Panc1 (cell line): Measurements from ENCODE around the gene PDCD10. TPM values are rescaled to one million over a fixed set of nuclear protein-coding genes. Genes with fewer than 3 reads are reported as not detected.

ENCODE experiments used
- ATAC-seq: fragments of 200-7000 bp; cut with Tn5 transposase; 2 replicates; pipeline ENCODE4 v1.9.1; 2020; ENCODE audit warnings: mild to moderate bottlenecking, moderate library complexity
- BruUV-seq: library from RNA; stranded (reverse); fragments of 400-500 nt; replicated peaks from 2 replicates; lab custom pipeline; 2021; lab: Mats Ljungman, UMichigan
- CTCF ChIA-PET: fragments of 300-600 bp; sonication (Branson Sonifier 250); formaldehyde crosslinking; loops from one replicate; lab custom pipeline; 2022; ENCODE audit warnings: antibody characterized with exemption; lab: Charles Lee
- POLR2A ChIA-PET: fragments of 300-600 bp; sonication (Branson Sonifier 250); formaldehyde crosslinking; loops from one replicate; lab custom pipeline; 2022; ENCODE audit warnings: antibody characterized with exemption; lab: Charles Lee
- DNase-seq: peaks from one replicate; pipeline ENCODE4 v3.0.0-alpha.2; 2010; ENCODE audit warnings: low read depth, low spot score
- H3K27ac ChIP-seq: 2 replicates; pipeline ENCODE4 v1.5.1; 2011; ENCODE audit warnings: mild to moderate bottlenecking, low read length, inconsistent platforms
- H3K27me3 ChIP-seq: fragments of 200-500 bp; sonication (Bioruptor generic); 2 replicates; pipeline ENCODE4 v1.6.0; 2014; ENCODE audit warnings: low read length, inconsistent platforms; ENCODE audit not compliant: control insufficient read depth, insufficient read depth
- H3K36me3 ChIP-seq: fragments of 200-500 bp; sonication (Bioruptor generic); 2 replicates; pipeline ENCODE4 v1.5.1; 2014; ENCODE audit warnings: inconsistent platforms, mild to moderate bottlenecking, low read length, moderate library complexity; ENCODE audit not compliant: control insufficient read depth, insufficient read depth
- H3K4me1 ChIP-seq: 2 replicates; pipeline ENCODE4 v1.5.1; 2011; ENCODE audit warnings: inconsistent platforms, mild to moderate bottlenecking, low read length, moderate library complexity; ENCODE audit not compliant: control insufficient read depth, insufficient read depth
- H3K4me3 ChIP-seq, 2 experiments: 2 replicates each; pipeline ENCODE4 v1.5.1; 2011 to 2012; ENCODE audit warnings: low read depth in 2 of 2, low read length in 2 of 2, mild to moderate bottlenecking in 2 of 2, inconsistent platforms in 1 of 2, moderate library complexity in 1 of 2
- H3K9me3 ChIP-seq: fragments of 200-500 bp; sonication (Bioruptor generic); 2 replicates; pipeline ENCODE4 v1.5.1; 2014; ENCODE audit warnings: low read depth, mild to moderate bottlenecking, inconsistent platforms, low read length, moderate library complexity; ENCODE audit not compliant: control insufficient read depth, insufficient read depth
- POLR2AphosphoS5 ChIP-seq: IDR thresholded peaks from 2 replicates; pipeline ENCODE4 v1.6.1; 2012; ENCODE audit warnings: mild to moderate bottlenecking, low read depth, low read length, moderate library complexity
- SIN3A ChIP-seq: IDR thresholded peaks from 2 replicates; pipeline ENCODE4 v1.6.1; 2012; ENCODE audit warnings: low read depth, mild to moderate bottlenecking, low read length, moderate library complexity, borderline replicate concordance; ENCODE audit not compliant: insufficient read depth
- TCF7L2 ChIP-seq: IDR thresholded peaks from 2 replicates; pipeline ENCODE4 v1.6.1; 2011; ENCODE audit warnings: mild to moderate bottlenecking, low read depth, low read length, inconsistent platforms
- in situ Hi-C: cut with HindIII; loops from 2 replicates; pipeline ENCODE4 v1.10.0; 2016; ENCODE audit warnings: low sequenced_read_pairs, low pct_unique_long_range_greater_than_20kb
- intact Hi-C: fragments of 100-400 bp; cut with micrococcal nuclease; formaldehyde crosslinking; loops from one replicate; pipeline ENCODE4 v1.10.0; 2022; ENCODE audit not compliant: unreplicated experiment
- total RNA-seq: library from RNA; stranded (reverse); gene quantifications from one replicate; pipeline ENCODE4 v1.2.1, GENCODE V29; 2021; ENCODE audit not compliant: unreplicated experiment
- TF ChIP-seq, protein P1 (sequence below), 2 experiments: IDR thresholded peaks; 2 replicates each; pipeline ENCODE4 v1.6.1; 2011 to 2012; ENCODE audit warnings: low read depth in 2 of 2, control low read depth in 1 of 2, low read length in 1 of 2, mild to moderate bottlenecking in 1 of 2, moderate library complexity in 1 of 2; ENCODE audit not compliant: insufficient read depth in 1 of 2
- TF ChIP-seq, protein P2 (sequence below): fragments of 450-650 bp; IDR thresholded peaks from 2 replicates; pipeline ENCODE4 v1.5.1; 2017; ENCODE audit warnings: mild to moderate bottlenecking

PDCD10 gene
- total RNA-seq, 1 experiment from 2014 or later, result 83.5 TPM

DNA sequence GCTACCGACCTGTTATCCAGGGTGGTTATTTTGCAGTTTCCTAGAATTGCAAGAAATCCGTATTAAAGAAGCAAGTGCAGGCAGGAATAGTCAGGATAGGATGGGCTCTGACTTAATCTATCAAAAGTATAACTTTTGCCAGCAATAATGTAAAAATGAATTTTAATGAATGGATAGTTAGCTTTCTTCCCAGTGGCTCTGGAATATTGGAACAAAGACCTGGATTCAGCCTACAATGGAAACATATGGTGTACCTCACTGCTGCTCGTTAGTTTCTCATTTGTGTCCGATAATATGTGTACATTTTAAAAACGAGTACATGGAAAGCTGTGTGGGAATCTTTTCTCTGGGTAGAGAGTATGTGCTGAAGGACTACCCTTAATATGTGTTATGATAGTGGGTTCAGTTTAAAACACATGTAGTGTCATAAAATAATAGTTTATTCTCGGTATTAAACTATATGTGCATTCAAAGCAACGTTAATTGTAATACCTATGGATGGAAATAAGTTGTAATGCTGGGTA, 1.6 kb upstream of the PDCD10 start:
- Histone ChIP-seq H3K27me3 (no peaks in the 10 kb centered on the region), H3K4me3 (peak overlapping the region; percentile 91 to 94), H3K9me3 (no peaks in the 10 kb centered on the region), H3K4me1 (peaks cover 35% of the 10 kb centered on the region), H3K36me3 (peaks cover 5% of the 10 kb centered on the region), H3K27ac (peak overlapping the region; percentile 84)
- POLR2A ChIA-PET, result interaction anchor here (0.6 kb wide), 1 partner anchor 32 kb away, joined by 5 read pairs; no protein-coding TSS in a partner anchor
- no peak for ATAC-seq
- intact Hi-C loops (loop anchor here (10.0 kb wide), 1 partner anchor 308 kb away; no protein-coding TSS in a partner anchor), in situ Hi-C loops (no loop called here)
- TF ChIP-seq POLR2AphosphoS5 (no peak), TCF7L2 (no peak), SIN3A (no peak)
- TF ChIP-seq, protein P1, sequence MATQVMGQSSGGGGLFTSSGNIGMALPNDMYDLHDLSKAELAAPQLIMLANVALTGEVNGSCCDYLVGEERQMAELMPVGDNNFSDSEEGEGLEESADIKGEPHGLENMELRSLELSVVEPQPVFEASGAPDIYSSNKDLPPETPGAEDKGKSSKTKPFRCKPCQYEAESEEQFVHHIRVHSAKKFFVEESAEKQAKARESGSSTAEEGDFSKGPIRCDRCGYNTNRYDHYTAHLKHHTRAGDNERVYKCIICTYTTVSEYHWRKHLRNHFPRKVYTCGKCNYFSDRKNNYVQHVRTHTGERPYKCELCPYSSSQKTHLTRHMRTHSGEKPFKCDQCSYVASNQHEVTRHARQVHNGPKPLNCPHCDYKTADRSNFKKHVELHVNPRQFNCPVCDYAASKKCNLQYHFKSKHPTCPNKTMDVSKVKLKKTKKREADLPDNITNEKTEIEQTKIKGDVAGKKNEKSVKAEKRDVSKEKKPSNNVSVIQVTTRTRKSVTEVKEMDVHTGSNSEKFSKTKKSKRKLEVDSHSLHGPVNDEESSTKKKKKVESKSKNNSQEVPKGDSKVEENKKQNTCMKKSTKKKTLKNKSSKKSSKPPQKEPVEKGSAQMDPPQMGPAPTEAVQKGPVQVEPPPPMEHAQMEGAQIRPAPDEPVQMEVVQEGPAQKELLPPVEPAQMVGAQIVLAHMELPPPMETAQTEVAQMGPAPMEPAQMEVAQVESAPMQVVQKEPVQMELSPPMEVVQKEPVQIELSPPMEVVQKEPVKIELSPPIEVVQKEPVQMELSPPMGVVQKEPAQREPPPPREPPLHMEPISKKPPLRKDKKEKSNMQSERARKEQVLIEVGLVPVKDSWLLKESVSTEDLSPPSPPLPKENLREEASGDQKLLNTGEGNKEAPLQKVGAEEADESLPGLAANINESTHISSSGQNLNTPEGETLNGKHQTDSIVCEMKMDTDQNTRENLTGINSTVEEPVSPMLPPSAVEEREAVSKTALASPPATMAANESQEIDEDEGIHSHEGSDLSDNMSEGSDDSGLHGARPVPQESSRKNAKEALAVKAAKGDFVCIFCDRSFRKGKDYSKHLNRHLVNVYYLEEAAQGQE (IDR thresholded peaks at IDR 0.05; ENCODE audit: insufficient read depth in 1 of 2, low read depth in 2 of 2, low read length in 1 of 2), result no peak
- TF ChIP-seq, protein P2, sequence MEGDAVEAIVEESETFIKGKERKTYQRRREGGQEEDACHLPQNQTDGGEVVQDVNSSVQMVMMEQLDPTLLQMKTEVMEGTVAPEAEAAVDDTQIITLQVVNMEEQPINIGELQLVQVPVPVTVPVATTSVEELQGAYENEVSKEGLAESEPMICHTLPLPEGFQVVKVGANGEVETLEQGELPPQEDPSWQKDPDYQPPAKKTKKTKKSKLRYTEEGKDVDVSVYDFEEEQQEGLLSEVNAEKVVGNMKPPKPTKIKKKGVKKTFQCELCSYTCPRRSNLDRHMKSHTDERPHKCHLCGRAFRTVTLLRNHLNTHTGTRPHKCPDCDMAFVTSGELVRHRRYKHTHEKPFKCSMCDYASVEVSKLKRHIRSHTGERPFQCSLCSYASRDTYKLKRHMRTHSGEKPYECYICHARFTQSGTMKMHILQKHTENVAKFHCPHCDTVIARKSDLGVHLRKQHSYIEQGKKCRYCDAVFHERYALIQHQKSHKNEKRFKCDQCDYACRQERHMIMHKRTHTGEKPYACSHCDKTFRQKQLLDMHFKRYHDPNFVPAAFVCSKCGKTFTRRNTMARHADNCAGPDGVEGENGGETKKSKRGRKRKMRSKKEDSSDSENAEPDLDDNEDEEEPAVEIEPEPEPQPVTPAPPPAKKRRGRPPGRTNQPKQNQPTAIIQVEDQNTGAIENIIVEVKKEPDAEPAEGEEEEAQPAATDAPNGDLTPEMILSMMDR, result no peak
- CTCF ChIA-PET, result no interaction called here
- no peak for DNase-seq
- no TSS peak for BruUV-seq

DNA sequence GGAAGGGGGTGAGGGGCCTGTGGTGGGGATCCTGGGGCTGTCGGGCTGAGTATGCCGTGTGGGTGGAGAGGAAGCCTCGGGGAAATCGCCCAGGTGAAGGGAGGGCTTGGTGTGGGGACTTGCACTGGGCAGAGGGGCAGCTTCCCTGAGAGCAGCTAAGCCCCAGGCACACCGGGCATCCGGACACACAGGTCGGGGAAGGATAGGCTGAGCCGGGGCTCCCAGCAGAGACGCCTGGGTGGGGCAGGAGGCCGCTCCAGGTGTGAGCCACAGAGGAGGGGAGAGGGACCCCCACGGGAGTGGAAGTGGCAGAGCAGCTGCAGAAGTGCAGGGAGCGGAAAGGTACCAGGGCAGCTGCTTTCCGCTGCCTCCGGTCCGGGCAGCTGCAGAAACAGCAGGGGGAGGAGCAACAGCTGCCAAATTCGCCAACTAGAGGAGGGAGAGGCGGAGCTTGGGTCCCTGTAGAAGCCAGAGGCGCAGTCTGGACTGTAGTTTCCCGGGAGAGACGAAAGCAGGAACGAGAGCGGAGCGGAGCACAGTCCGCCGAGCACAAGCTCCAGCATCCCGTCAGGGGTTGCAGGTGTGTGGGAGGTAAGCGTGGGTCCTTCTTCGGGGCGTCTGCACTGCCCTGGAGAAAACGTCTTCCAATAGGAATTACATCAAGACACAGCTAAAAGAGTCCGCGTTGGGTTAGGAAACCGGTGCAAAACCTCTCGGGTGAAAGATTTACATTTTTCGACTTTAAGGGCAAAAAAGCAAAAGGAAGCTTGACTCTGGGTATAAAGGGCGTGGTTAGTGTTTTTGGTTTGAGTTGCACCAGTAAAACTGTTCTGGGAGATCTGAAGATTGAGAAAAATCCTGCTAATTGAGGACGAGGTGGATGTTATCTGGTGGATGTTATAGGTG, 794 bp upstream of the PDCD10 start, which contains the start of gene SERPINI1:
Gene SERPINI1, plus strand, starts transcription at position 489 of the 906 bp plus-strand sequence. CDS start 53,408 bp downstream, outside the sequence.
- DNase-seq (peak; percentile 67), ATAC-seq (peak; percentile 86)
- intact Hi-C loops, result loop anchor here (10.0 kb wide), 1 partner anchor 309 kb away; no protein-coding TSS in a partner anchor
- Histone ChIP-seq H3K4me1 (peaks cover 35% of the 10 kb centered on the region), H3K27ac (peak within 1 kb of the TSS; percentile 94), H3K36me3 (peaks cover 5% of the 10 kb centered on the region), H3K9me3 (no peaks in the 10 kb centered on the region), H3K27me3 (no peaks in the 10 kb centered on the region), H3K4me3 (peak within 1 kb of the TSS; percentile 91 to 94)
- ChIA-PET POLR2A (no interaction called here), CTCF (interaction anchor here (0.6 to 1.1 kb wide), 3 partner anchors 14 to 261 kb away, joined by 3 to 5 read pairs (median 5); no protein-coding TSS in a partner anchor)
- no TSS peak for BruUV-seq
- in situ Hi-C loops, result no loop called here
- TF ChIP-seq POLR2AphosphoS5 (no peak), TCF7L2 (no peak), SIN3A (peak; percentile 34; the same call in 1 of the 2 replicates)
- TF ChIP-seq, protein P1 (IDR thresholded peaks at IDR 0.05; ENCODE audit: insufficient read depth in 1 of 2, low read depth in 2 of 2, low read length in 1 of 2), result no peak
- TF ChIP-seq, protein P2, result no peak
